ENCODE data around the gene SH2B3. TPM values are rescaled to one million over a fixed set of nuclear protein-coding genes. Genes with fewer than 3 reads are reported as not detected.

Gene SH2B3
- total RNA-seq, 3 donors from 2014 or later (not counting 1 experiment from before 2014, with no cell fraction given), result 68.1 to 81.3 (median 68.4) TPM

- ATAC-seq (no peak), DNase-seq (no peak)
- Mint-ChIP-seq H3K4me1 (peaks cover 92 to 93% of the 10 kb centered on the region in 2 donors), H3K4me3 (peak overlapping the region; percentile 98), H3K27ac (peak overlapping the region; percentile 96 to 100), H3K27me3 (ENCODE audit: low read depth in 2 of 2) (no peaks in the 10 kb centered on the region), H3K36me3 (no peaks in the 10 kb centered on the region), H3K9me3 (no peaks in the 10 kb centered on the region)
- H3K36me3 ChIP-seq (ENCODE audit: control insufficient read depth, insufficient read depth, low read length), result no peaks in the 10 kb centered on the region
- no peak overlapping the region for H3K4me3 ChIP-seq (ENCODE audit: low read length)
- 91% methylated on average over 7 of the region's 7 CpGs for WGBS (ENCODE audit: insufficient coverage)
- peak overlapping the region; percentile 97 for H3K27ac ChIP-seq (ENCODE audit: low read length)
- no peaks in the 10 kb centered on the region for H3K27me3 ChIP-seq (ENCODE audit: control insufficient read depth, insufficient read depth, low read length)
- TF ChIP-seq CTCF (IDR thresholded peaks at IDR 0.05), result no peak
- peaks cover 98% of the 10 kb centered on the region for H3K4me1 ChIP-seq (ENCODE audit: control insufficient read depth, insufficient read depth, low read length)
- H3K9me3 ChIP-seq (ENCODE audit: control insufficient read depth, insufficient read depth, low read length), result no peaks in the 10 kb centered on the region
- intact Hi-C loops (cut with micrococcal nuclease), result loop anchor here (10.0 kb wide), 1 partner anchor 1551 kb away; the partner anchor contains the start of gene GLTP
These were observed 30.5 kb downstream of the SH2B3 start for GRCh38 chr12:111436266-111436665.

GRCh38 chr12:111436811-111437210 is 31.1 kb downstream of the SH2B3 start:
- 51% methylated on average over 3 of the region's 4 CpGs for WGBS (ENCODE audit: insufficient coverage)
- no peak for TF ChIP-seq CTCF (IDR thresholded peaks at IDR 0.05)
- Mint-ChIP-seq H3K4me3 (peak overlapping the region; percentile 98), H3K27ac (peak overlapping the region; percentile 96 to 100), H3K36me3 (no peaks in the 10 kb centered on the region), H3K4me1 (peaks cover 92 to 93% of the 10 kb centered on the region in 2 donors), H3K27me3 (ENCODE audit: low read depth in 2 of 2) (no peaks in the 10 kb centered on the region), H3K9me3 (no peaks in the 10 kb centered on the region)
- peaks cover 98% of the 10 kb centered on the region for H3K4me1 ChIP-seq (ENCODE audit: control insufficient read depth, insufficient read depth, low read length)
- peak overlapping the region; percentile 97 for H3K27ac ChIP-seq (ENCODE audit: low read length)
- H3K4me3 ChIP-seq (ENCODE audit: low read length), result no peak overlapping the region
- no peaks in the 10 kb centered on the region for H3K27me3 ChIP-seq (ENCODE audit: control insufficient read depth, insufficient read depth, low read length)
- DNase-seq (no peak), ATAC-seq (no peak)
- H3K36me3 ChIP-seq (ENCODE audit: control insufficient read depth, insufficient read depth, low read length), result no peaks in the 10 kb centered on the region
- intact Hi-C loops (cut with micrococcal nuclease), result loop anchor here (10.0 kb wide), 1 partner anchor 1552 kb away; the partner anchor contains the start of gene GLTP
- no peaks in the 10 kb centered on the region for H3K9me3 ChIP-seq (ENCODE audit: control insufficient read depth, insufficient read depth, low read length)

- H3K27ac ChIP-seq (ENCODE audit: low read length), result peak overlapping the region; percentile 97
- Mint-ChIP-seq H3K36me3 (no peaks in the 10 kb centered on the region), H3K27ac (peak overlapping the region; percentile 96 to 100), H3K9me3 (no peaks in the 10 kb centered on the region), H3K27me3 (ENCODE audit: low read depth in 2 of 2) (no peaks in the 10 kb centered on the region), H3K4me1 (peaks cover 88 to 92% of the 10 kb centered on the region in 2 donors), H3K4me3 (peak overlapping the region; percentile 83)
- no peak for TF ChIP-seq CTCF (IDR thresholded peaks at IDR 0.05)
- H3K27me3 ChIP-seq (ENCODE audit: control insufficient read depth, insufficient read depth, low read length), result no peaks in the 10 kb centered on the region
- 49% methylated on average over 8 of the region's 8 CpGs for WGBS (ENCODE audit: insufficient coverage)
- ATAC-seq (no peak), DNase-seq (peak; percentile 39 to 52)
- H3K4me1 ChIP-seq (ENCODE audit: control insufficient read depth, insufficient read depth, low read length), result peaks cover 98% of the 10 kb centered on the region
- no peak overlapping the region for H3K4me3 ChIP-seq (ENCODE audit: low read length)
- intact Hi-C loops (cut with micrococcal nuclease), result loop anchor here (10.0 kb wide), 1 partner anchor 1553 kb away; the partner anchor contains the start of gene GLTP
- H3K9me3 ChIP-seq (ENCODE audit: control insufficient read depth, insufficient read depth, low read length), result no peaks in the 10 kb centered on the region
- H3K36me3 ChIP-seq (ENCODE audit: control insufficient read depth, insufficient read depth, low read length), result peaks cover 7% of the 10 kb centered on the region
These were observed 32.2 kb downstream of the SH2B3 start for GRCh38 chr12:111437816-111438454.

Measured in natural killer cell (primary cell).